ENCODE data around the gene STON2.
"Not testable (repeated sequence)": the region's sequence is repeated elsewhere in the genome, so short reads cannot be mapped to it uniquely, and the experiment has no call there.

The STON2 gene

GRCh38 chr14:81265636-81266169 is 134.4 kb downstream of the STON2 start:
- DNase-seq (ENCODE audit: low read depth) = no peak

GRCh38 chr14:81264671-81265070 is 135.5 kb downstream of the STON2 start:
- no peak for DNase-seq (ENCODE audit: low read depth)

DNA sequence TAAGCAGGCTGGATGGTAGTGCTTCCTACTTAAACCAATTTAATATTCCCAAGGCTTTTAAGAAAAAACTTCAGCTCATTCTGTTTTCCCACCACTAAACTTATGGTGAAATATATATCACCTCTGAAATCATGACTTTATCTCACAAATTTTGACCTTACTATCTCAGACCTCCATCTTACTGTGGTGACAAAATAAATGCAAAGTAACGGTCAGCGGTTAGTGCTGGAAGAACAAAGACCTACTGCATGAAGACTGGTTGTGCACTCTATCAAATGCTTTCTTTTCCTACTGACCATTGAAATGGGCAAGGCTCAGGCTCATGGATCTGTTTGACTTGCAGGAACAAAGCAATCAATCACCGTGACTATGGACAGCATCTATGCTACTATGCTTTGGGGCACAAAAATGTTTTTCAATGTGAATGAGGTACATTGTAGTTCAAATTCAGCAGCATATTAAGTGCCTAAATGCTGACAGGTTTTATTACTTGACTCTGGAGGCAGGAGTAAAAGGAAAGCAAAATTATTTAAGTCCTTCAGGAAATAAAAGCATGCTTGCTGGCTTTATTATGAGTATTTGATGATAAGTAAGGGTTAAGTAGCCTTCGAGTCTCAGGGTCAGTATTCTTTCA is 136.2 kb downstream of the STON2 start:
- DNase-seq (ENCODE audit: low read depth) = no peak

GRCh38 chr14:81261176-81261575 is 138.9 kb downstream of the STON2 start:
- DNase-seq (ENCODE audit: low read depth) = no peak

- DNase-seq (ENCODE audit: low read depth) = no peak
Measured at GRCh38 chr14:81260732-81261131, 139.4 kb downstream of the STON2 start.

DNA sequence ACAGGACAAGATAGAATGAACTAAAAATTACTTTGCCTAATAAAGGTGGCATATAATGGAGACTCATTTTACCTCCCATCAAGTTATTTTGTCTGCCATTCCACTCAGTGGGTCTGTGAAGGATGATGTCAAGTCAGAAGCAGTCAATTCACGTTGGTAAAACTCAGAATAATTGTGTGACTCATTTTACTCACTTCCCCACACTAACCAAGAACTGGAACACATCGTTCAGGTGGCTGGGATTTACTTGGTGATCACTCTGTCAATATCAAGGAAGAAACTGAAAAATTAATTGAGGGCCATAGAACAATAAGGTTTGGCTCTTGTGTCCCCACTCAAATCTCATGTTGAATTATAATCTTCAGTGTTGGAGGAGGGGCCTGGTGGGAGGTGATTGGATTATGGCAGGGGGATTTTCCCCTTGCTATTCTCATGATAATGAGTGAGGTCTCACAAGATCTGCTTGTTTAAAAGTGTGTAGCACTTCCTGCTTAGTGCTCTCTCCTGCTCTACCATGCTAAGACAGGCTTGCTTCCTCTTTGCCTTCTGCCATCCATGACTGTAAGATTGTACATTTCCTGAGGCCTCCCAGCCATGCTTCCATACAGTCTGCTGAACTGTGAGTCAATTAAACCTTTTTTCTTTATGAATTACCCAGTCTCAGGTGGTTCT is 143.7 kb downstream of the STON2 start:
- no peak for DNase-seq (ENCODE audit: low read depth)

DNA sequence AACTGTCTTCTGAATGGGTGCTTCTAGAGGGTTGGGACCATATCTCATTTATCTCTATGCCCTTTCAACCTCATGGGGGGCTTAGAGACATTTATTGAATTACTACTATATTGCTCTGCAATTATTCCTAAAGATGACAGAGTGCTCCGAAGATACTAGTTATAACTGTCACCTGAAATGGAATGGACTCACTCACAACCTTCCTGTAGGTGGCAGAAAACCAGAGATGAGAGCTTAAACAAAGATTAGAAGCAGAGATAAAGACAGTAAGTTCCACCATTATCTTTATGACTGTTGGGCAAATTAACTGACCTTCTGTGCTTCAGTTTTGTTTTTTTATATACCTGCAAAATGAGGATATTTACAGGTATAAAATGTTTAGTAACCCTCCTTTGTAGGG is 147.8 kb downstream of the STON2 start:
- DNase-seq (ENCODE audit: low read depth) = no peak

GRCh38 chr14:81247271-81247766 is 152.8 kb downstream of the STON2 start:
- no peak for DNase-seq (ENCODE audit: low read depth)

GRCh38 chr14:81246461-81247270 is 153.5 kb downstream of the STON2 start:
- no peak for DNase-seq (ENCODE audit: low read depth)

- DNase-seq (ENCODE audit: low read depth) = no peak
Measured at GRCh38 chr14:81245771-81246170, 154.4 kb downstream of the STON2 start.

GRCh38 chr14:81244431-81244830 is 155.7 kb downstream of the STON2 start:
- DNase-seq (ENCODE audit: low read depth) = not testable (repeated sequence)

GRCh38 chr14:81243499-81243898 is 156.6 kb downstream of the STON2 start:
- DNase-seq (ENCODE audit: low read depth) = no peak

DNA sequence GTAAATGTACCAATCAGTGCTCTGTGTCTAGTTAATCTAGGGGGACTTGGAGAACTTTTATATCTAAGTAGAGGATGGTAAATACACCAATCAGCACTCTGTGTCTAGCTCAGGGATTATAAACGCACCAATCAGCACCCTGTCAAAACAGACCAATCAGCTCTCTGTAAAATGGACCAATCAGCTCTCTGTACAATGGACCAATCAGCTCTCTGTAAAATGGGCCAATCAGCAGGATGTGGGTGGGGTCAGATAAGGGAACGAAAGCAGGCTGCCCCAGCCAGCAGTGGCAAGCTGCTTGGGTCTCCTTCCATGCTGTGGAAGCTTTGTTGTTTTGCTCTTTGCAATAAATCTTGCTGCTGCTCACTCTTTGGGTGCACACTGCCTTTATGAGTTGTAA is 163.3 kb downstream of the STON2 start:
- DNase-seq (ENCODE audit: low read depth) = not testable (repeated sequence)

- no peak for DNase-seq (ENCODE audit: low read depth)
Measured at GRCh38 chr14:81236138-81236537, 164.0 kb downstream of the STON2 start.

GRCh38 chr14:81235096-81235495 is 165.0 kb downstream of the STON2 start:
- no peak for DNase-seq (ENCODE audit: low read depth)

DNA sequence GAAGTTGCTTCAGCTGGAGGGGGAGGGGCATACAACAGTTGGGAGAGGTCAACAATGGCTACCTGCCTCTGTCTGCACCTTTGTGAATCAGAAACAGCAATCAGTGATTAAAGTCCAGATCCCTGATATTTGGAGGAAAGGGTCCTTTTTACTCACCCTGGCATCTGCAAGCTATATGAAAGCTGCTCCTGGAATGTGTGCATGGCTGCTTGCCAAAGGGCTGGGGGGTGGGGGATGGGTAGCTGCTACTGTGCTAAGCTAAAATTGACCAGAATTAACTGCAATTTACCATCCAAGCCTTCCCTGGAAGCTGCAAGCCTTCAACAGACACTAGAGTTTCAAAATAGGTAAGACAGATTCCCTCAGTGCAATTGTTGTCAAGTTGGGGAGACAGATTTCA is 165.8 kb downstream of the STON2 start:
- DNase-seq (ENCODE audit: low read depth) = no peak

GRCh38 chr14:81233615-81234014 is 166.5 kb downstream of the STON2 start:
- DNase-seq (ENCODE audit: low read depth) = no peak

DNA sequence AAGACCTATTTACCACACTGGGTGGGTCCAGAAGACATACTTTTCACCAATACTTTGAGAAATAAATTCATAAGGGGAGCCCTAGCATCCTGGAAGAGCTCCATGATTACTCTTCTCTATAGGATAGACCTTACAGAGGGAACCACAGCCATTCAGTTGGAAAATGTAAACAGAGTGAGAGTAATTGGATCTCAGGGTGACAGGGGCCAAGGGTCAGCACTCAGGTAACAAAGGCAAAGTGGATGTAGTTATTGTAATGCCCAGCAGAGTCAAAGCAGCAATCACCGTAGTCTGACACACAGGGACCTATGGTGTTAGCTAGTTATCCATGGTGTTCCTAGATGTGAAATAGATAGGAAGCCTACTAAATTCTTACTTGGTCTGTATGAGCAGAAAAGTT is 168.6 kb downstream of the STON2 start:
- no peak for DNase-seq (ENCODE audit: low read depth)

DNA sequence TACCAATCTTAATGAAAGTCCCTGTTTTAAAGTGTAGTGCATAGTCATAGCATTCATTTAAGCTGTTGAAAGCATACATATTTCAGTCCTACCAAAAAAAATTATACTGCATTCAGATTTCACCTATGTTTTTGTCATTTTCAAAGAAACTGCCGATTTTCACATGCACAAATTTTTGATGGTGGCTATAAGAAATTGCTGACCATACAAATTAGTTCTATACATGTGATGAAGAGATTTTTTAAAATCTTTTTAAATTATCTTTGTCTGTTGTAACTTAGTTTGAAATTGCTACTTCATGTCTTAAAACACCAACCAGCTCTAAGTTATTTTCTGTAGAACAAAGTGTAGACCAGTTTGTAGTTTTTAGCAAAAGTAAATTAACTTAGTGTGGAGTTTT is 175.9 kb downstream of the STON2 start:
- DNase-seq (ENCODE audit: low read depth) = no peak

GRCh38 chr14:81223788-81224187 is 176.3 kb downstream of the STON2 start:
- not testable (repeated sequence) for DNase-seq (ENCODE audit: low read depth)

GRCh38 chr14:81222691-81223090 is 177.4 kb downstream of the STON2 start:
- DNase-seq (ENCODE audit: low read depth) = no peak

DNA sequence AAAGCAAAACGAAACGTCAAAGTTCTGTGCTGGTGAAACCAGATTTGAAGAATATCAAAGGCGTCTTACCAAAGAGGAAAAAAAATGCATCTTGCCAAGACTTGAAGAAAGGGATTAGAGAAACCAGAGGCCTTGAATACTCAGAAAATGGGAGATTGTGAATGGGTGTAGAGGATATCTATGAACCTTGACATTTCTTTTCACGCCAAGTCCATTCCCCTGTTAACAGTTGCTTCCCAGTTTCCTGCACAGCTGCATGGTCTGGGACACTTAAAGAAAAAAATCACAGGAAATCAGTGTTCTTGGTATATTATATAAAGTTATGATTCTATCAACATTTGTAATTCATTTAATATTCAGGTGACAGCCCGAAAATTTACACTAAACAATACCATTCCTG is 178.0 kb downstream of the STON2 start:
- no peak for DNase-seq (ENCODE audit: low read depth)

All from activated T-helper 1 cell treated with Interleukin-2 at 50 U/mL for 16 hours (primary cell).